Stimulated activated CD8-positive, alpha-beta memory T cell treated with anti-CD3 and anti-CD28 coated beads, Interleukin-4, amount 100 ng/mL, for 1 hour (primary cell): Measurements from ENCODE around the gene AKR1D1.

Source experiments
- DNase-seq, 2 donors: peaks; one replicate each; pipeline ENCODE4 v3.0.0-alpha.2; 2020; ENCODE audit warnings: low read depth in 2 of 2, low spot score in 1 of 2

AKR1D1 gene

DNA sequence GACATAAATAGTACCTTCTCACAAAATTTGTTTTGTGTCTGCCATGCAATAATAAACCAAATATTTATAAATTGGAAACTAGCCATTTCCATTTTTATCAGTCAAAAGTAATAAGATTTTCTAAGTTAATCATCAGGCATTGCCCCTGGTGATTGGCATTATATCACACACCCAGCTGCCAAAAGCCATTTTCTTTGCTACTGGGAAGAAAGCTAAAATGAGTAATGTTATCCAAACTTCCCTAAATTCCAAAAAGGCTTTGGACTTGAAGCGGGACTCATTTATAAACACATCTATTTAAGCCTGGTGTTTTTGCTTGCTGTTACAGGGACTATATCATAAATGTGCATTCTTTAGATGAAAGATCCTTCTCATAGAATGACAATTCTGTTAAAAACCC, 86.0 kb downstream of the AKR1D1 start:
- no peak for DNase-seq

DNA sequence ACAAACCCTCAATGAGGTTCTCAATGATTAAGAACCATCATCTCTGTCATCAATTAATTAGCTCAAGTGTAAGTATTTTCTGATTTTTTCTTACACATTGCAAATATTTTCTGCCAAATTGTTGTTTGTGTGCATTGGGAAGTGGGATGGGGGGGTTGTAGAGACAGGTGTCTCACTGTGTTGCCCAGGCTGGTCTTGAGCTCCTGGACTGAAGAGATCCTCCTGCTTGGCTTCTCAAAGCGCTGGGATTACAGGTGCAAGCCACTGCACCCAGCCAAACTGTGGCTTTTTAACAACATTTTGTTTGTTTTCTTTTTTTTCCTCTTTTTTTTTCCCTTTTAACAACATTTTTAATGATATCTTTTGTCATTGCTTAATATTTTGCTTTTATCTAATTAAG, 87.5 kb downstream of the AKR1D1 start:
- no peak for DNase-seq

DNA sequence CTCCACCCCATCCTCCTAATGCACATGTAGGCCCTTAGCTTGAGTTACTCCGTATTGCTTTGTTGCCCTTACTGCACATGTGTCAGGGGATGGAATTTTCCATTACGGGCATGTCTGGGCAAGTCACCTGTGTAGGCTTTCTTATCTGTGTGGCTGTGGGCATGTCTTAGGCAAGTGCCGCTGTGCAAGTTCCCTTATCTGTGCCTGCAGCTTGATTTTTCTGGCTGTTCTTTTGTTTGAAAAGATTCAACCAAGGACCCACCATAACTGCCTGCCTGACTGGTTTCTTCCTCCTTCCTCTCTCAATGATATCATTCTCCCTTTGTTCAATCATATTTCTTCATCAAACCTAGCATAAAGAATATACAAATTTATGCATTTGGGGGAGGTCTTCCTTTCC, 88.5 kb downstream of the AKR1D1 start:
- DNase-seq: no peak

DNA sequence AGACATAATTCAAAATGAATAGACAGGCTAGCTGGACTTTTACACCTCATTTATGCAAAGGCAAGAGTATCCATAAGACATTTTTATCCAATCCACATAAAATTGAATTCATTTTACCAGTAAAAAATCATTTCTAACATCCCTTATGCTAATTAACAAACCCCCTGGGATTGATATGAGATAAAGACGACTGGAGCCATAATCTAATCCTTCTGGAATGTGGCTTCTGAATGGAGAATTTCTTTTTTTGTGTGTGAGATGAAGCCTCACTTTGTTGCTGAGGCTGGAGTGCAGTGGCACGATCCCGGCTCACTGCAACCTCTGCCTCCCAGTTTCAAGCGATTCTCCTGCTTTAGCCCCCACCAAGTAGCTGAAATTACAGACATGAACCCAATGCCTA, 90.4 kb downstream of the AKR1D1 start:
- DNase-seq: no peak

DNA sequence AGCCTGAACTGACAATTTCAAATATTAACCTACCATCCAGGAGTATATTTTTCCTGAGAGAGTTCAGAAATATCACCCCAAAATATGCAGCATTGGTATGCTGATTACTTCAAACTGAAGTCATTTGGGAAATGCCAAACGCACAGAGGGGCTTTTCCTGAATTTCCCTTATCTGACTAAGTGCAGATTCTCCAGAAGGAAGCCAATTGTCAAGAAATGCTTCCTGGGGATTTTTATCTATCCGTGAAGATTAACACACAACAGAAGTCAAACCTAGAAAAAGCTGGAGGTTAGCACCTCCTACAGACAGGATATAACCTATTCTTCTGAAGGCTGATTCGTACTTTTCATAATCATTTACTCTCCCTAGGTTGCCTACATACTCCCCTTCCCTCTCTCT, 91.0 kb downstream of the AKR1D1 start:
- DNase-seq: no peak

DNA sequence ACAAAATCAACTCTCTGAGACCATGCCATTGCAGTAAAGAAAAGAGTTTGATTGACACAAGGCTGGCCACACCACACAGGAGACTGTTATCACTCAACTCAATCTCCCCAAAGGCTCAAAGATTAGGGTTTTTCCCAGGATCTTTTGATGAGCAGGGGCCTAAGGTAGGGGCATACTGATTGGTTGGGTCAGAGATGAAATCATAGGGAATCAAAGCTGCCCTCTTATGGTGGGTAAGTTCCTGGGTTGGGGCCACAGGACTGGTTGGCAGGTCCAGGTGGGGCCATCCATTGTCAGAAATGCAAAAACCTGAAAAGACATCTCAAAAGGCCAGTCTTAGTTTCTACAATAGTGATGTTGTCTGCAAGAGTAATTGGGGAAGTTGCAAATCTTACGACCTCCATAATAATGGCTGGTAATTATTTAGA, 91.6 kb downstream of the AKR1D1 start:
- no peak for DNase-seq
